HEK293T (cell line): ENCODE data around the gene POLR3F.

Experiments used
- ELF4 ChIP-seq: fragments of 450-650 bp; IDR thresholded peaks from 2 replicates; pipeline ENCODE4 v1.6.1; 2017; ENCODE audit warnings: antibody characterized with exemption
- FOXA1 ChIP-seq: fragments of 450-650 bp; IDR thresholded peaks from 2 replicates; pipeline ENCODE4 v1.6.1; 2016; ENCODE audit warnings: mild to moderate bottlenecking
- FOXM1 ChIP-seq: fragments of 450-650 bp; IDR thresholded peaks from 2 replicates; pipeline ENCODE4 v1.6.1; 2017; ENCODE audit warnings: mild to moderate bottlenecking, borderline replicate concordance

- TF ChIP-seq ELF4 (no peak), FOXA1 (no peak), FOXM1 (no peak)
Observed at GRCh38 chr20:18477821-18478220, 10.6 kb downstream of the POLR3F start.
